GM19438 (cell line): Measurements from ENCODE around the gene PLCG1.
"Not testable (repeated sequence)": the region's sequence is repeated elsewhere in the genome, so short reads cannot be mapped to it uniquely, and the experiment has no call there.

Source experiments
- ATAC-seq: cut with Tn5 transposase; IDR thresholded peaks from one replicate; pipeline ENCODE4 v1.9.1; 2021; ENCODE audit warnings: low read depth; ENCODE audit not compliant: unreplicated experiment

PLCG1 gene

GRCh38 chr20:41123631-41124030 lies 13.7 kb upstream of the PLCG1 start:
- no peak for ATAC-seq

- ATAC-seq, result no peak
Measured at GRCh38 chr20:41124451-41125094, 12.8 kb upstream of the PLCG1 start.

GRCh38 chr20:41125530-41126457 lies 11.5 kb upstream of the PLCG1 start:
- ATAC-seq, result no peak

- no peak for ATAC-seq
Measured at GRCh38 chr20:41126719-41127118, 10.6 kb upstream of the PLCG1 start.

GRCh38 chr20:41128317-41128716 lies 9.0 kb upstream of the PLCG1 start:
- ATAC-seq, result not testable (repeated sequence)

GRCh38 chr20:41131594-41132387 lies 5.6 kb upstream of the PLCG1 start:
- ATAC-seq, result no peak

GRCh38 chr20:41132388-41132775 lies 5.0 kb upstream of the PLCG1 start:
- not testable (repeated sequence) for ATAC-seq

- ATAC-seq, result no peak
Measured at GRCh38 chr20:41133709-41134361, 3.5 kb upstream of the PLCG1 start.

DNA sequence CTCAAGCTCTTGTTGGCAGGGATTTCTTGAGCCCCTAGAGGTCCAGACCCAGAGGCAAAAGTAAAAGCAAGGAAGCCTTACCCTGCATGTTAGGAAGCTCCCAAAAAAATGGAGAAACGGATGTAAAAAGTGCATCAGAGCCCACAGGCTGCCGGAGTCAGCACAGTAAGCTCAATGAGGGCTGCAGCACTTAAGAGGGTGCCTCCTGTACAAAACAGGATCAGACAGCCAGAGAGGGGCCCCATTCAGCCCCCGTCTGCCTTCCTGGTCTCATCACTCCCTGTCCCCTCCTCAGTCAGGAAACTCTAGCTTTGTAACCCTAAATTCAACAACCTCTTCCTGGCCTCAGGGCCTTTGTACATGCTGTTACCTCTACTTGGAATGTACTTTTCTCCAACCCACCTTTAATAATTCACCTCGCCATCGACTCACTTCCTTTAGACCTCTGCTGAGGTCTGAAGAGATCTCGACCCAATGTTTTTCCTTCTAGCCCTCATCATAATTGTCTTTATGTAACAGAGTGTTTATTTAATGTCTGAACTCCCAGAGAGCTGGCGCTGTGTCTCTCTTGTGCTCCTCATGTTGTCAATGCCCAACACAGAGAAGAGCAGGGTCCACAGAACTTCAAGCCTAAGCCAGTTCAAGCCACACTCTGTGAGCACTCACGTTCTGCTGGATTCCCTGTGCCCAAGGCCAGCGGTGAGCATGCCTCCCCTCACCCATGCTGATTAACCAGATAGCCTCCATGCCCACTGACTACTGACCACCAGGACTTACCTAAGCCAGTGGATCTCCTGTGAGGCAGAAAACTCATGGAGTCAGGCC lies 2.8 kb upstream of the PLCG1 start:
- ATAC-seq, result no peak

- ATAC-seq, result no peak
Measured at GRCh38 chr20:41135187-41135887, 2.0 kb upstream of the PLCG1 start.

DNA sequence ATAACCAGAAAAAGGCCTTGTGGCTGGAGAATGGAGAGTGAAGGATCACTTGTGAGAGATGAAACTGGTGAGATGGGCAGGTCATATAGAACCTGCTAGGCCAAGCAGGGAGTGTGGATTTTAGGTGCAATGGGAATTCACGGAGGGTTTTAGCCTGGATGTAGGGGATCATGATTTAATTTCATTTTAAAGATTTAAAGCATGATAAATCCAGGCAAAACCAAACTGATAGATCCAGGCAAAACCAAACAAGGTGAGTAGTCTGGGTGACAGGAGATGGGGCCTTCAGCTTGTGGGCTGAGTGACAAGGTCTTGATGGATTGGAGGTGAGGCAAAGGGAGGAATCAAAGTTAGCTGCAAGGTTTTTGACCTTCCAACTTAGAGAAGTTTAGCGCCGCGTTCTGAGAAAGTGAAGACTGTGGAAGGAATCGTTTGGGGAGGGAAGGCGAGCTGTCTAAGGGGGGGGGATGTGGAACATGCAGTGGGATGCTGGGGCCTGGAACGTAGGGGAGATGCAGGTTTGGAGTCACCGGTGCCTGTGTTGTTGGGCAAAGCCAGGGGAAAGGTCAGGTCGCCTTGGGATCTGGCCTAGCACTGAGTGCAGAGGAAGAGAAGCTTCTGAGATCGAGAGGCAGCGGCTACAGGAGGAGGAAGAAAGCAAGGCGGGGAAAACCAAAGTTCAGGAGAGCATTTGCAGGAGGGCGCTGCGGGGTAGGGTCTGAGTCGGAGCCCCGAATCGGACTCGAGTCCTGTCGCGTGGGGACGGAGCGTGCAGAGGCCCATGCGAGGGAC lies 1.3 kb upstream of the PLCG1 start:
- no peak for ATAC-seq

DNA sequence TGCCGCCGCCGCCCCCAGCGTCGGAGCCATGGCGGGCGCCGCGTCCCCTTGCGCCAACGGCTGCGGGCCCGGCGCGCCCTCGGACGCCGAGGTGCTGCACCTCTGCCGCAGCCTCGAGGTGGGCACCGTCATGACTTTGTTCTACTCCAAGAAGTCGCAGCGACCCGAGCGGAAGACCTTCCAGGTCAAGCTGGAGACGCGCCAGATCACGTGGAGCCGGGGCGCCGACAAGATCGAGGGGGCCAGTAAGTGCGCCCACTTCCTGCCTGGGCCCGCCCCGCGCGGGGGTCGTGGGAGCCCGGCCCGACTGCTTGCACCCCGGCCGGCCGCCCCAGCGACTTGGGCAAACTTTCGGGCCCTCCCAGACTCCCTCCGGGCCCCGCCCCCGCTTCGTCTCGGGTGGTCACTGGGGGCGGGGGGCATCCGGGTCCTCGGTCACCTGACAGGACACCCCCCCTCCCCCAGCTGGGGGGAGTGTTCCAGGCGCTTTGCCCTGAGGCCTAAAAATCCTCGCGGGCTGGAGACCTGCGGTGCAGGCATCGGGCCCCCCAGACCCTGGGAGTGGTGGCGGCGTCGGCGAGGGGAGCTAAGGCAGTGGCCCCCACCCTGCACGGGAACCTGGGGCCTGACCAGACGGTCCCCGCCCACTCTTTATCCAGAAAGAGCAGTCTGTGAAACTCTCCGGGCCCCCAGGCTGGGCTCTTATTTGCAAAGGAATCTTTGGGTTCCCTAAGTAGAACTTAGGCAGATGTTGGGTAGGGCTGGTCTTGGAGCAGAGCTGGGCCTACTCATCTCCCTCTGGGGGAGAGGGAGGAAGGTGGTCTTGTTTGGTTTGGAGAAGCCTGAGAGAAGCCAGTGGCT lies 501 bp downstream of the PLCG1 start:
- ATAC-seq, result peak; percentile 24

DNA sequence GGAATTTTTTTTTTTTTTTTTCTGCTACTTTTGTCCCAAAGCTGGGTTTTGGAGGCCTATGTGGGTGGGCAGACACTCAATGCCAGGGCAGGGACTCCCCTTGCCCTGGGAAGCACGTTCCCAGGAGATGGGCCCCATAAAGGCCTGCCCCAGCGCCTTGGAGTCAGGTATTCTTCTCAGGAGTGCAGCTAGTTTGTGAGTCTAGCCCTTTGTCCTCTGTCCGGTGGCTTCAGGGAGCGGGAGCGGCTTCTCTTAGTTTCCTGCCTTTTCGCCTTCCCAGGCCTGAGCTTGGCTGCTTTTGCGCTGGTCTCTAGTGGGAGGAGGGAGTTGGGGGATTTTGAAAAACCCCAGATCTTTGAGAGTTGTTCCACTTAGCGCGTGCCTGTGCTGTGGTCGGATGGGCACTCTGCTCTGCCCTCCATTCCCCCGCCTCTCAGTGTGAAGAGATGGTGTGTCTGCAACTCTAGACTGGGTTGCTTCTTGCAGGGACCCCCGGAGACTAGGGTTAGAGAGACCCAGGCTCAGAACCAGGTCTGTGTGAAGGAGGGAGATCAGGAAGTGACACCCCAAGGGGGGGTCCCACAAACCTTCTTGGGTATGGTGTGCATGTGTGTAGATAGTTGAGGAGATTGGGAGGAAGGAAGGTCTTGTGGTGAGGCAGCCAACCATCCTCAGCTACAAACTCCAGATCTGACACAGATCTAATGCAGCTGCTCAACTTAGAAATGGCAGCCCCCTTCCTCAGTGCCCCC lies 1.3 kb downstream of the PLCG1 start:
- no peak for ATAC-seq

GRCh38 chr20:41139227-41140093 lies 2.1 kb downstream of the PLCG1 start:
- ATAC-seq, result no peak

DNA sequence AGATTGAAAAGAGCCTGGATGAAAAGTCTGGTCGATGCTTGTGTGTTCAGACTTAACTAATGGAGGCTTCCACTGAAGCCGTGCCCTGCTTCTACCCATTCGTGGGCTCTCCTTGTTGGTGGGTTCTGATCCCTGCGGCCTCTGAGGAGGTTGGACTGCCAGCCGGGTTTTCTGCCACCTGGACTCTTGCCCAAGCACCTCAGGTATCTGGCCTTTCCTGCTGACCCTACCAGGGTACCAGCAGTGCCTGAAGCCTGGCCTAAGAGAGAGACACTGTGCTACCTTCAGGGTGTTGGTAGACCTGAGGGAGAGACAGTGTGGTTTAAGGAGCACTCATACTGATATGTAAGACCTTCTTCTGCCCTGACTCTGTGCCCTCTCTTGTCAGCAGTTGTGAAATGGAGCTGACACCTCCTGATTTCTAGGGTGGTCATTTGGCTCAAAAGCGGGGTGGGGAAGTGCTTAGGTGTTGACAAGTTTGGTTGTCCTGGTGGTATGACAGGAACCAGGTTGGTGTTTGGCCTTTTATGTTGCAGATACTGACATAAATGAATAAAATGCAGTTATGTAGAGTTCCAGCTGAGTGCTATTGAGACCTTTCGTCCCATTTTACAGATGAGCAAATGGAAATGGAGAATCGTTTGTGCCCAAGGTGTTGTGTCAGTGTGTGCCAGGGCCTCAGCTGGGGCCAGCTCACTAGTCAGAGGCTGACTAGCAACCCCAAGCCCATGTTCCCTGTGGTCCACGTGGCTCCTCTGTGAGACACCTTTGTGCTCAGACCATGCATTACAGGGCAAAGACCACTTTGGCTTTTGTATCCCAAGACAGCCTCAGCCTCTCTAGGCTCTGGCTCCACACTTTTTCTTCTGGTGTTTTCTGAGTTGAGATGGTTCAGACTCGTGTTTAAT lies 3.1 kb downstream of the PLCG1 start:
- no peak for ATAC-seq
